RWPE1 (cell line): ENCODE data around the gene NUDT9.

Source experiments
- CTCF ChIA-PET: fragments of 350-600 bp; sonication (Branson Sonifier 250); formaldehyde crosslinking; extraction: SDS; loops from one replicate; lab custom pipeline; 2021; lab: Yijun Ruan, JAX
- POLR2A ChIA-PET: fragments of 400-600 bp; formaldehyde crosslinking; extraction: SDS; loops from one replicate; lab custom pipeline; 2020; ENCODE audit warnings: antibody characterized with exemption; ENCODE audit not compliant: low non-redundant PET; lab: Yijun Ruan, JAX
- DNase-seq: peaks from one replicate; pipeline ENCODE4 v3.0.0; 2012; ENCODE audit warnings: low spot score
- H3K27ac ChIP-seq: fragments of 450-650 bp; 2 replicates; pipeline ENCODE4 v1.5.1; 2017
- TF ChIP-seq, protein P1 (sequence below): fragments of 450-650 bp; conservative IDR thresholded peaks from 2 replicates; pipeline ENCODE4 v1.5.1; 2017; ENCODE audit warnings: low read depth, mild to moderate bottlenecking

Gene NUDT9

DNA sequence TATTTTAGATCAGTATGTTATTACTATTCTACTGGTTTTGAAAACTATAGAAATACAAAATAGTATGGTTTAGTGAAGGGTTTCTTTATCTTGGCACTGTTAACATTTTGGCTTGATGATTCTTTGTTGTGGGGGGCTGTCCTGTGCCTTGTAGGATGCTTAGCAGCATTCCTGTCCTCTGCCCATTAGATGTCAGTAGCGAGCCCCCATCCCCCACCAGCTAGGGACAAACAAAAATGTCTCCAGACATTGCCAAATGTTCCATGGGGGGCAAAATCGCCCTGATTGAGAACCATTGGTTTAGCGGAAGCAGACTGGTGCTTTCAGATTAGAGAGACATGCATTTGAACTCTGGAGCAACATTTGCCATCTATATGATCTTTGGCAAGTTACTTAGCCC lies 83.5 kb downstream of the NUDT9 start:
- TF ChIP-seq, protein P1, sequence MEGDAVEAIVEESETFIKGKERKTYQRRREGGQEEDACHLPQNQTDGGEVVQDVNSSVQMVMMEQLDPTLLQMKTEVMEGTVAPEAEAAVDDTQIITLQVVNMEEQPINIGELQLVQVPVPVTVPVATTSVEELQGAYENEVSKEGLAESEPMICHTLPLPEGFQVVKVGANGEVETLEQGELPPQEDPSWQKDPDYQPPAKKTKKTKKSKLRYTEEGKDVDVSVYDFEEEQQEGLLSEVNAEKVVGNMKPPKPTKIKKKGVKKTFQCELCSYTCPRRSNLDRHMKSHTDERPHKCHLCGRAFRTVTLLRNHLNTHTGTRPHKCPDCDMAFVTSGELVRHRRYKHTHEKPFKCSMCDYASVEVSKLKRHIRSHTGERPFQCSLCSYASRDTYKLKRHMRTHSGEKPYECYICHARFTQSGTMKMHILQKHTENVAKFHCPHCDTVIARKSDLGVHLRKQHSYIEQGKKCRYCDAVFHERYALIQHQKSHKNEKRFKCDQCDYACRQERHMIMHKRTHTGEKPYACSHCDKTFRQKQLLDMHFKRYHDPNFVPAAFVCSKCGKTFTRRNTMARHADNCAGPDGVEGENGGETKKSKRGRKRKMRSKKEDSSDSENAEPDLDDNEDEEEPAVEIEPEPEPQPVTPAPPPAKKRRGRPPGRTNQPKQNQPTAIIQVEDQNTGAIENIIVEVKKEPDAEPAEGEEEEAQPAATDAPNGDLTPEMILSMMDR: 0 out of 2 replicates have a peak, but pooled peaks have one; percentile 12
- ChIA-PET CTCF (no interaction called here), POLR2A (no interaction called here)
- no peak for DNase-seq
- no peak overlapping the region for H3K27ac ChIP-seq

DNA sequence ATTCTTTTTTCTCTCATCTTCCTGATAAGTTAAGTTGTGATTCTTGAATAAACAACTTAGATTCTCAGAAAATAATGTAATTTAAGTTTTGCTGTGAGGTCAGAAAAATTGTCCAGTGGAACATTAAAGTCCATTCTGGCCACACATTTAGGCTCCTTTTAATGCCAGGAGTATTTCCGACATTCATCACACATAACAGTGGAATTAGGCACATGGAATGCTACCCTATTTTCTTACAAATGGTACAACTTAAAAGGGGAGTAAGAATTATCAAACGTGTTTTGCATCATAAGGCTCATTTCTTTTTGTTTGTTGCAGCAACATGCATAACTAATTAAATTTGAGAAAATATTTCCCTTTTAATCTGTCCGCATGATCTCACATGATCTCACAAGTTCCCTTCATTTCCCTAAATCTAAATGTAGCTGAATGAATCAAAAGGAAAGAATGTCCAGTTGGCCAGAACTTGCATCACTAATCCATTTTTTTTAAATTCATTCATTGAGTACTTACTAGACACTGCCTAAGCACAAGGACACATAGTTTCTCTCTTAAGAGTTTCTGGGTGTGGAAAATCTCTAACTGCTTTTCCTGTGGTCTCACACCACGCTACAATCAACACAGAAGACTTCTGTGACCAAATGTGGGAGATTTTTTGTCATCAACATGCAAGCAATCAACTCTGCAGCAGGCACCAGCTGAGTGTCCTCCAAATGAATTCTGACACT lies 84.8 kb downstream of the NUDT9 start:
- ChIA-PET CTCF (no interaction called here), POLR2A (no interaction called here)
- TF ChIP-seq, protein P1: no peak
- DNase-seq: no peak
- H3K27ac ChIP-seq: no peak overlapping the region
